ENCODE results near the gene ABTB2. TPM values are rescaled to one million over a fixed set of nuclear protein-coding genes. Genes with fewer than 3 reads are reported as not detected.

The ABTB2 gene
- total and polyA plus RNA-seq, 2 experiments from 2014 or later = 2.6 to 12.1 TPM

DNA sequence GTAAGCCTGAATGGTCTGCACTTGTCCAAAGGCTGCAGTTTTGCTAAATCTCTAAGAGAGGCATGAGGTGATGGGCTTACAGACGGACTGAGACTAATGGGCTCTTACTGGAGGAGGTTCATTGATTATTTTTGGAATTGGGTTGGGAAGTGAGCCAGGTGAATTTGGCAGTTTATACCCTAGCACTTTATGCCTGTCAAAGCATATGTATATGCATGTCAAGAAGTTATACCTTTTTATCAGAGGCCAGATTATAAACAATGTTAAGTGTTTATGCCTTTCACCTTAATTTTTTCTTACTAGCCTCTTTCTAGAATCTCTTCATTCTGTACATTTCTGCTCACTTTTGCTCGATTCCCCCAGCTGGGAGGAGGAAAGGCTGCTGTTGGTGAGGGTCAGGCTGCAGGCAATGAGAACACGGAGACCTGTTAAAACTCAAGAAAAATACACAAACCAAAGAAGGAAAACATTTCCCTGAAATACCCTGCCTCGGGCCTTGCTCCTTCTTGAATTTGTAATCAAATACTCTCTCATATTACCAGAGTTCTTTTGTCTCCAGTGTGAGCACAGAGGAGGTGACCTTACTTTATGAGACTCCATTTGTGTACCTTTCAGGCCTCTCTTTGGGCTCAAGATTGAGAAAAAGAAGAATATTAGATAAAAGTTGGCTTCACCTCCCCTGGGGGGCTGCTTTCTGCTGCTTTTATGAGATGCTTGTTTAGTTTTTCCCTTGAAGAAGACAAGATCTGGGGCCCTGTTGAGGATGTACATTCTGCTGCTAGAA, 232.7 kb downstream of the ABTB2 start:
- no peak for DNase-seq (ENCODE audit: low spot score)
- no peaks in the 10 kb centered on the region for H3K9me2 ChIP-seq (ENCODE audit: insufficient read depth)
- no peak overlapping the region for H3K27ac ChIP-seq (ENCODE audit: low read depth)
- no peaks in the 10 kb centered on the region for H3K4me1 ChIP-seq (ENCODE audit: insufficient read depth)
- peaks cover 91% of the 10 kb centered on the region for H3K36me3 Mint-ChIP-seq (ENCODE audit: low read depth)
- H4K20me1 ChIP-seq (replicated peaks; ENCODE audit: insufficient read depth) = peaks cover 11% of the 10 kb centered on the region; the same call in 1 of the 2 replicates
- H2AFZ ChIP-seq = no peak overlapping the region
- H3K4me1 Mint-ChIP-seq = no peaks in the 10 kb centered on the region
- no peaks in the 10 kb centered on the region for H3K9me3 Mint-ChIP-seq
- peaks cover 1% of the 10 kb centered on the region for H3K27me3 Mint-ChIP-seq (ENCODE audit: insufficient read depth, low read depth, poor library complexity)
- H3K79me2 ChIP-seq (replicated peaks; ENCODE audit: insufficient read depth) = no peaks in the 10 kb centered on the region
- TF ChIP-seq ZNF114 (CRISPR knock-in tag; IDR thresholded peaks at IDR 0.05) = no peak
- no peak for TF ChIP-seq JUNB (IDR thresholded peaks at IDR 0.05; ENCODE audit: unreplicated experiment)
- no peak for TF ChIP-seq CREB1 (CRISPR knock-in tag; IDR thresholded peaks at IDR 0.05; ENCODE audit: low read depth)
- TF ChIP-seq STAT1 (IDR thresholded peaks at IDR 0.05; ENCODE audit: unreplicated experiment) = no peak
- no peaks in the 10 kb centered on the region for H3F3A ChIP-seq (replicated peaks; ENCODE audit: low read depth)
- H3K36me3 ChIP-seq (ENCODE audit: insufficient read depth) = peaks cover 79% of the 10 kb centered on the region
- H3K4me3 ChIP-seq = no peak overlapping the region
- H3K27ac Mint-ChIP-seq = 0 out of 2 replicates have a peak overlapping the region, but pooled peaks have one; percentile 31
- no peak for ATAC-seq
- no peaks in the 10 kb centered on the region for H3K27me3 ChIP-seq (ENCODE audit: insufficient read depth)
- no peak overlapping the region for H3K4me3 Mint-ChIP-seq
- H3K4me2 ChIP-seq = no peak overlapping the region

DNA sequence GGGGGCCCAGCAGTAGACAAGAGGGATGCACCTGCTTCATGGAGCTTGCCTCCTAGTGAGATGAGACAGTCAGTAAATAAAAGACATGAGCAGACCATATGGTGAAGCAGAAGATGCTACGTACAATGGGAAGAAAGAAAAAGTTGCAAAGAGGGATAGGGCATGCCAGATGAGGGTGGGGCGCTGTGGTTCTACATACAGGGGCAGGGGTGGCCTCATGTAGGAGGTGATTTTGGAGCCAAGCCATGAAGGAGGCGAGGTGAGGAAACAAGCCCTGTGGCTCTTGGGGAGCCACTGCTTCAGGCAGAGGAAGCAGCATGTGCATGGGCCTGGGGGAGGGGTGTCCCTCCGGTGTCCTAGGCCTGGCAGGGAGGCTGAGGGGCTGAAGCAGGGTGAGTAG, 237.2 kb downstream of the ABTB2 start:
- H3K9me3 Mint-ChIP-seq = no peaks in the 10 kb centered on the region
- TF ChIP-seq ZNF331 (CRISPR knock-in tag; IDR thresholded peaks at IDR 0.05; ENCODE audit: low read depth) (no peak), ZNF114 (CRISPR knock-in tag; IDR thresholded peaks at IDR 0.05) (no peak), CREB1 (CRISPR knock-in tag; IDR thresholded peaks at IDR 0.05; ENCODE audit: low read depth) (no peak), POLR2AphosphoS5 (IDR thresholded peaks at IDR 0.05; ENCODE audit: low read depth) (no peak), REST (IDR thresholded peaks at IDR 0.05; ENCODE audit: unreplicated experiment) (no peak), ZNF462 (CRISPR knock-in tag; IDR thresholded peaks at IDR 0.05) (no peak), STAT1 (IDR thresholded peaks at IDR 0.05; ENCODE audit: unreplicated experiment) (no peak), JUNB (IDR thresholded peaks at IDR 0.05; ENCODE audit: unreplicated experiment) (no peak), EZH2 (IDR thresholded peaks at IDR 0.05; ENCODE audit: low read depth, unreplicated experiment) (no peak)
- TF ChIP-seq, protein P1, sequence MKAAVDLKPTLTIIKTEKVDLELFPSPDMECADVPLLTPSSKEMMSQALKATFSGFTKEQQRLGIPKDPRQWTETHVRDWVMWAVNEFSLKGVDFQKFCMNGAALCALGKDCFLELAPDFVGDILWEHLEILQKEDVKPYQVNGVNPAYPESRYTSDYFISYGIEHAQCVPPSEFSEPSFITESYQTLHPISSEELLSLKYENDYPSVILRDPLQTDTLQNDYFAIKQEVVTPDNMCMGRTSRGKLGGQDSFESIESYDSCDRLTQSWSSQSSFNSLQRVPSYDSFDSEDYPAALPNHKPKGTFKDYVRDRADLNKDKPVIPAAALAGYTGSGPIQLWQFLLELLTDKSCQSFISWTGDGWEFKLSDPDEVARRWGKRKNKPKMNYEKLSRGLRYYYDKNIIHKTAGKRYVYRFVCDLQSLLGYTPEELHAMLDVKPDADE (IDR thresholded peaks at IDR 0.05) = no peak

More for the DNA sequence above, 237.2 kb downstream of the ABTB2 start:
- H3K36me3 ChIP-seq (ENCODE audit: insufficient read depth) = peaks cover 72% of the 10 kb centered on the region
- H3K27me3 ChIP-seq (ENCODE audit: insufficient read depth) = no peaks in the 10 kb centered on the region
- DNase-seq (ENCODE audit: low spot score) (no peak), ATAC-seq (no peak)
- H3K27ac Mint-ChIP-seq = no peak overlapping the region
- H2AFZ ChIP-seq = no peak overlapping the region
- peaks cover 88% of the 10 kb centered on the region for H3K36me3 Mint-ChIP-seq (ENCODE audit: low read depth)
- H3K4me3 ChIP-seq = no peak overlapping the region
- no peak overlapping the region for H3K4me2 ChIP-seq
- H3K4me3 Mint-ChIP-seq = no peak overlapping the region
- H3K27ac ChIP-seq (ENCODE audit: low read depth) = no peak overlapping the region
- H3K79me2 ChIP-seq (replicated peaks; ENCODE audit: insufficient read depth) = no peaks in the 10 kb centered on the region
- no peaks in the 10 kb centered on the region for H3K4me1 Mint-ChIP-seq
- H3F3A ChIP-seq (replicated peaks; ENCODE audit: low read depth) = no peaks in the 10 kb centered on the region
- H3K9me2 ChIP-seq (ENCODE audit: insufficient read depth) = no peaks in the 10 kb centered on the region
- peaks cover 3% of the 10 kb centered on the region for H3K27me3 Mint-ChIP-seq (ENCODE audit: insufficient read depth, low read depth, poor library complexity)
- peaks cover 18% of the 10 kb centered on the region; the same call in 1 of the 2 replicates for H4K20me1 ChIP-seq (replicated peaks; ENCODE audit: insufficient read depth)
- no peaks in the 10 kb centered on the region for H3K4me1 ChIP-seq (ENCODE audit: insufficient read depth)

Measured in GM23338 (cell line).